Right lobe of liver (tissue), 4 donors: ENCODE results near the gene EXOC4.

Experiments
- CTCF ChIP-seq, 4 donors: fragments of 200-600 bp in 3 of 4; fragments of 450-650 bp in 1 of 4; IDR thresholded peaks; one replicate each; pipeline versions ENCODE4 v1.5.1 to v1.8.0; 2016 to 2022; ENCODE audit warnings: antibody characterized with exemption in 4 of 4, mild to moderate bottlenecking in 2 of 4
- POLR2A ChIP-seq: fragments of 450-650 bp; IDR thresholded peaks from one replicate; pipeline ENCODE4 v1.6.1; 2017; ENCODE audit warnings: antibody characterized with exemption, mild to moderate bottlenecking
- donor health status: DM: no; HTN: no; CAD: no.
- donor health status: DM: no; HTN: no; CAD: no.
- donor health status: DM: no; HTN: yes; CAD: no.

DNA sequence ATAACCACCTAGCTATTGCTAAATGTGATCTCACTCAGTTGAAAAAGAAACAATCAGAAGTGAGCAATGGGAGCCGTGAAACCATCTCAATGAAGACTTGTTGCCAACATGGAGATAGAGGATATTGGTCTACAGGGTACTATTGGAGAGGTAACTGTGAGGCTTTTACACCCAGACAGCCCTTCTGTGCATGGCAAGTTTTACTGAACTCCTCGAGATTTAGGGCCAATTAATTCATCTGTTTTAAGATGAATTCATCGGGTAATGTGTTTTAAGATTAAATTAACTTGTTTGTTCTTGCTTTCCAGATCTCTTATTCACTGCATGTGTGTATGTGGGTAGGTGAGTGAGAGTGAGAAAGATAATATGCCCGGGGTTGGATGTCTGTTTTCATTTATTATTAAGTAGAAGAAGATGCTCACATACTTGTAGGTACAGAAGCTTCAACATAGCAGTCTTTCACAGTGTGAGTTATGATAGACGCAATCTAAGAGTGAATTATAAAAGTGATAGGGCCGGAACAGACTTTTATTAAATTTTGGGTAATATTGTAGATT lies 323.8 kb downstream of the EXOC4 start:
- TF ChIP-seq POLR2A (no peak), CTCF (IDR thresholded peaks at IDR 0.05) (no peak)
